GM18858 (cell line): ENCODE measurements around the gene ESRRG.

Source experiments
- ATAC-seq: cut with Tn5 transposase; IDR thresholded peaks from one replicate; pipeline ENCODE4 v1.9.1; 2021; ENCODE audit not compliant: unreplicated experiment

Gene ESRRG

GRCh38 chr1:216457356-216457755, 265.9 kb downstream of the ESRRG start:
- ATAC-seq: no peak

GRCh38 chr1:216456682-216457081, 266.5 kb downstream of the ESRRG start:
- no peak for ATAC-seq

GRCh38 chr1:216453777-216454176, 269.5 kb downstream of the ESRRG start:
- no peak for ATAC-seq
